Measurements from ENCODE around the gene RALGDS. TPM values are rescaled to one million over a fixed set of nuclear protein-coding genes. Genes with fewer than 3 reads are reported as not detected.
A peak's percentile ranks its signal among the peaks of the same experiment; 100 is the strongest.

The RALGDS gene
- total RNA-seq, 2 experiments from 2014 or later = 103 to 114 TPM

DNA sequence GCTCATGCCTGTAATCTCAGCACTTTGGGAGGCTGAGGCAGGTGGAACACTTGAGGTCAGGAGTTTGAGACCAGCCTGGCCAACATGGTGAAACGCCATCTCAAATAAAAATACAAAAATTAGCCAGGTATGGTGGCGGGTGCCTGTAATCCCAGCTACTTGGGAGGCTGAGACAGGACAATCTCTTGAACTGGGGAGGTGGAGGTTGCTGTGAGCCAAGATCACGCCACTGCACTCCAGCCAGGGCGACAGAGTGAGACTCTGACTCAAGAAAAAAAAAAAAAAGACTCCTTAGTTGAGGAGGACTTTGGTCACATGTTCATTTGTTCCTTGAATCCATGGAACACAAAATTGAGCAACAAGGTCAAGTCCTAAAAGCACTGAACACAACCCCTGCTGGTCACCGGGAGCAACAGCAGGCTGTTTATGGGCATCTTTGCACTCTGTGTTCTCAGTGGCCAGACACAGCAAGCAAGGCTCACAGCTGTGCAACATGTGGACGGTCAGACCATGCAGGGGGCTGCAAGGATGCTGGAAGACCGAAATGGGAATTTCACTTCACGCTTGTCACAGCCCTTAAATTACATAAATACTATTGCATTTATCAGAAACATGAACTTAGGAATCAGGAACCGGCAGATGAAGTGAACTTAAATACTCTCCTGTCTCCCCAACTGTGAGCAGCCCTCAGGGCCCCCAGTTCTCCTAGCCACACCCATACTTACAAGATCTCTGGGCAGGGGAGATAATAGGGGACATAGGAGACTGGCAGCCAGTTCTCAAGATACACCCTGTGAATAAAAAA lies 39.9 kb upstream of the RALGDS start:
- H3K4me1 Mint-ChIP-seq = peaks cover 5% of the 10 kb centered on the region
- peak; percentile 69 for DNase-seq
- H3K27me3 Mint-ChIP-seq = peaks cover 19% of the 10 kb centered on the region
- no peaks in the 10 kb centered on the region for H3K9me3 Mint-ChIP-seq (ENCODE audit: low read depth)
- peak; percentile 77 for ATAC-seq
- no peaks in the 10 kb centered on the region for H3K36me3 Mint-ChIP-seq
- no peak overlapping the region for H3K4me3 Mint-ChIP-seq
- no peak overlapping the region for H3K27ac Mint-ChIP-seq
- CTCF ChIA-PET = interaction anchor here (0.8 to 1.7 kb wide), 11 partner anchors 10 to 183 kb away, joined by 3 to 7 read pairs (median 3); partner anchors contain the start of genes GFI1B and GTF3C5

DNA sequence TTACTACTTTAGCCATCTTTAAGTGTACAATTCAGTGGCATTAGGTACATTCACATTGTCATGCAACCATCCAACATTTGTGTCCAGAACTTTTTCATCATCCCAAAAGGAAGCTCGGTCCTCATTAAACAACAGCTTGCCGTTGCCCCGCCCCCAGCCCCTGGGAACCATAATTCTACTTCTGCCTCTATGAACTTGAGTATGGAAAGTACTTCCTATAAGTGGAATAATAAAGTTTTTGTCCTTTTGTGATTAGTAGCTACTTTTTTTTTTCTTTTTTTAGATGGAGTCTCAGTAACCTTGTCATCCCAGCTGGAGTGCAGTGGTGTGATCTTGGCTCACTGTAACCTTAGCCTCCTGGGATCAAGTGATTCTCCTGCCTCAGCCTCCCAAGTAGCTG lies 37.7 kb upstream of the RALGDS start:
- no peaks in the 10 kb centered on the region for H3K9me3 Mint-ChIP-seq (ENCODE audit: low read depth)
- no peak overlapping the region for H3K27ac Mint-ChIP-seq
- no peaks in the 10 kb centered on the region for H3K36me3 Mint-ChIP-seq
- CTCF ChIA-PET = interaction anchor here (0.7 to 2.8 kb wide), 8 partner anchors 9 to 579 kb away, joined by 3 to 10 read pairs (median 3); partner anchors contain the start of genes GTF3C5 and SARDH
- no peak for DNase-seq
- peaks cover 14% of the 10 kb centered on the region for H3K27me3 Mint-ChIP-seq
- ATAC-seq = no peak
- H3K4me3 Mint-ChIP-seq = no peak overlapping the region
- peaks cover 3% of the 10 kb centered on the region for H3K4me1 Mint-ChIP-seq

DNA sequence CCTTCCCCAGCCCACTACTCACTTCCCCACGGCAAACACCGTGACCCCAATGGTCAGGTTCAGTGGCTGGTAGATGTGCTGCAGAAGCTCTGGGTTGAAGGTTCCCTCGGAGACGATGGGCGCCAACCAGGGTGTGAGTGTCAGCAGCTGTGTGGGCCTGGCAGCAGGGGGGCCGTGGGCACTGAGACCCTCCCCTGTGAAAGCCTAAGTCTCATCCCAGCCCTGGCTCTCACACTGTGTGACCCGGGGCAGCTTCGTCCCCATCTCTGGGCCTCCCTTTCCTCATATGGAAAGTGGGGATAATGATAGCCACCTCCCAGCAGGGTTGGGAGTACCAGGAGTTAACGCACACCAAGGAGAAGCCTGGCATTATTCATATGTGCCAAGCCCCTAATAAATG lies 34.1 kb upstream of the RALGDS start:
- Mint-ChIP-seq H3K27ac (no peak overlapping the region), H3K4me3 (no peak overlapping the region), H3K27me3 (no peaks in the 10 kb centered on the region), H3K36me3 (no peaks in the 10 kb centered on the region), H3K4me1 (no peaks in the 10 kb centered on the region), H3K9me3 (ENCODE audit: low read depth) (no peaks in the 10 kb centered on the region)
- CTCF ChIA-PET = interaction anchor here (1.0 to 2.7 kb wide), 3 partner anchors 11 to 125 kb away, joined by 3 to 12 read pairs (median 4); partner anchors contain the start of gene GTF3C5
- DNase-seq = no peak
- ATAC-seq = no peak

DNA sequence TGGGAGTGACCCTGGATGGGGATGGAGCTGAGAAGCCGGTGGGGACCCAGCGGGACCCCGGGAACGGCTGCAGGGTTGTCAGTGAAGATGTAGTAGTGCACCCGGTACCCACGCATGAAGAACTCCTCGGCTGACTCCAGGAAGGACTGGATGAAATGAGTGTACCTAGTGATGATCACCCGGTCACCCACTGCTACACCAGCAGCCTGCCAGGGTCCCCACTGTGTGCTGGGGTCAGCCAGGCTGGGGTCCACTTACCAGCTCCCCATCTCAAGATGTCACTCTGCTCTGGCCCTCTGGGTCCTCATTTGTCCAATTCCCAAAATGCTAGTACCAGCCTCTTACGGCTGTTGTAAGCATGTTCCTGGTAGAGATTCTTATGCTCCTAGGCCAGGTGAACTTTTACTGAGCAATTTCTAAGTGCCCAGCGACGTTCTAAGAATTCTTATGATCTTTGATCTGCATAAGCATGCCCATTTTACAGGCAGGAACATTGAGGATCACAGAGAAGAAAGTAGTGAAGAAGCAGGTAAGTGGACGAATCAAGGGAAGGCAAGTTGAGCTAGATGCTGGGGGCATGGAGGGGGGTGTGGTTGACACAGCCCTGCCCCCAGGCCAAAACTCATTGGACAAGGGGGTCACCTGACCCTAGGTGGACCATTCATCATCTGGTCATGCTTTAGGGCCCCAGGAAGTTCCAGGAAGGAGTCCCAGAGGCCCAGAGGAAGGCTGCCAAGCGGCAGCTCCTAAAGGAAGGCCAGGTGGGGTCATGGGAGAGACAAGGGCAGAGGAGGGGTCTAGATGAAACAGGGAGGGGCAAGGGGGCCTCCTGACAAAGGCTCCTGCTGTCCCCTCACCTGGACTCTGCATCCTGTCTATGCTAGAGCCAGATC lies 33.3 kb upstream of the RALGDS start:
- no peaks in the 10 kb centered on the region for H3K9me3 Mint-ChIP-seq (ENCODE audit: low read depth)
- DNase-seq (no peak), ATAC-seq (no peak)
- H3K4me3 Mint-ChIP-seq = no peak overlapping the region
- CTCF ChIA-PET = interaction anchor here (1.0 to 2.7 kb wide), 3 partner anchors 11 to 135 kb away, joined by 3 to 12 read pairs (median 4); partner anchors contain the start of gene GTF3C5
- peaks cover 2% of the 10 kb centered on the region for H3K4me1 Mint-ChIP-seq
- no peak overlapping the region for H3K27ac Mint-ChIP-seq
- H3K36me3 Mint-ChIP-seq = no peaks in the 10 kb centered on the region
- H3K27me3 Mint-ChIP-seq = no peaks in the 10 kb centered on the region

DNA sequence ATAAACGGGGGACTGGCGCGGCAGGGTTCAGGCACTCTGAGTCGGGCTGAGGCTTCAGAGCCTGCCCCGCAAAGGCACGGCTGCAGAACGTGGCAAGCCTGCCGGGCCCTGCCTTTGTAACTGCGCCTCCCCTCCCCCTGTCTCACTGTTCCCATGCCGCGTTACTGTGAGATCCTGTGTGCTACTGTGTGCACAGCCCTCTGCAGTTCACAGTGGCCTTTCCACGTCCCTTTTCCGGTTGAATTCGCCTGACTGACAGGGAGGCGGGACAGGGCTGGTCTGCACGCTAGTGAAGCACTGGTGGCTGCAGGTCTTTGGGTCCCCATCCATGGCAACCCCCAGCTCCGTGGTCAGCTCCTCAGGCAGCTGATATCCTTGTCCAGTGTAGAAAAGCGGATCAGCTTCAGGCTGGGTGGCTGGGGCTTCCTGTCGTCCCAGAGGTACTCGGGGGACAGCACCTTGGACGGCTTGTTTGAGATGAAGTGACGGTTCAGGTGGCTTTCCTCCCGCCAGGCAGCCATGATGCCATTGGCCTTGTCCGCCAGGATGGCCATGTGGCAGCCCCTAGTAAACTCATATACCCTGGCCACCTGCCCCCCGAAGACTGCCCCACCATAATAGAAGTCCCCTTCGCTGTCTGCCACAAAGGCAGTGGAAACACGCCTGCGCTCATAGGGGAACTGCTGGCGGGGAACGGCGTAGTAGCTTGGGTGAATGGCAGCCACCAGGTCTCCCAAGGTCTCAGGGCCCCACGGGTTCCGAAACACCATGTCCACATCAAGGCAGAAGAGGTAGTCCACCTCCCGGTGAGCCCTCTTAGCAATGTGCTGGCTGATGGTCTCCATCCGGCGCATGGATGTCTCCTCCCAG lies 32.4 kb upstream of the RALGDS start:
- Mint-ChIP-seq H3K27ac (no peak overlapping the region), H3K36me3 (no peaks in the 10 kb centered on the region), H3K27me3 (no peaks in the 10 kb centered on the region), H3K4me1 (peaks cover 2% of the 10 kb centered on the region), H3K4me3 (no peak overlapping the region), H3K9me3 (ENCODE audit: low read depth) (no peaks in the 10 kb centered on the region)
- CTCF ChIA-PET = interaction anchor here (1.0 kb wide), 1 partner anchor 135 kb away, joined by 3 read pairs; no protein-coding TSS in a partner anchor
- no peak for ATAC-seq
- DNase-seq = no peak

DNA sequence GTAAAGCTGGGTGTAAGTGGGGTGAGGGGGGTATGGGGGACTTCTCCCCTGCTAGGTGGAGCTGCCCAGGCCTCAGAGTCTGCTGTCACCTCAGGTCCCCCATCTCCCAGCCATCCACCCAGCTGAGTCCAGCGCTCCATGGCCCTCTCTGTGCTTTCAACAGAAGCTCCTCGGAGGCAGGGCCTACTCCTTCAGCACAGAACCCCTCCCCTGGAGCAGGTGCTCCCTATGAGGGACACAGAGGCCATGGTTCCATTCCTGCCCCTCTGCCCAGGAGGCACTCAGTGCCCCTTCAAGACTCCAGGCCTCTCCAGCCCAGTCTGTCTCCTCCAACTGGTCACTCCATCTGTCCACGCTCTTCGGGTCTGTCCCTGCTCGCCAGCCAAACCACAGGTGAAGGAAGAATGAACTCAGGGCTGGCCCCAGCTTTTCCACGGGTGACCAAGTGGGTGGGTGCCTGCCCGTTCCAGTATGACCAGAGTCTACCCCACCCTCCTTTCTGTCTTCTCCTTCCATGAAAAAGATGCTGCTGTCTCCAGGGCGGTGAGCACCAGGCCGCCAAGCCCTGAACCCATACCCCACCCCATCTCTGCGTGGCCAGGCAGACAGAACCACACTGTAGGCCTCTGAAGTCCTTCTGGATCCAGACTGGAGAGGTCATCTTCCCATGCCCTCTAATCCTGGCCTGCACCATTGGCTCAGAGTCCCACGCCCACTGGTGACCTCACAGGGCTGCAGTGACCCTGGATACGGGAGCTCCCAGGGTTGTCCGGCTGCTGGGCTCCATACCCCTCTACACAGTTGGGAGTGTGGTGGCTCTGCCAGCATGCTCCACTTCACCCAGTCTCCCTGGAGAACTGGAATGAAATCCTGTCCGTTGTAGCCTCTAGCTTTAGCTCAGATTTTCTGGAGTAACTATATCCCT lies 30.8 kb upstream of the RALGDS start:
- no peak overlapping the region for H3K4me3 Mint-ChIP-seq
- no peaks in the 10 kb centered on the region for H3K27me3 Mint-ChIP-seq
- DNase-seq (no peak), ATAC-seq (no peak)
- H3K36me3 Mint-ChIP-seq = peaks cover 1% of the 10 kb centered on the region
- H3K27ac Mint-ChIP-seq = peak overlapping the region; percentile 23
- CTCF ChIA-PET = interaction anchor here (1.4 to 10.4 kb wide), 3 partner anchors 9 to 129 kb away, joined by 5 to 505 read pairs (median 6); partner anchors contain the start of gene RALGDS
- peaks cover 15% of the 10 kb centered on the region for H3K4me1 Mint-ChIP-seq
- H3K9me3 Mint-ChIP-seq (ENCODE audit: low read depth) = no peaks in the 10 kb centered on the region

DNA sequence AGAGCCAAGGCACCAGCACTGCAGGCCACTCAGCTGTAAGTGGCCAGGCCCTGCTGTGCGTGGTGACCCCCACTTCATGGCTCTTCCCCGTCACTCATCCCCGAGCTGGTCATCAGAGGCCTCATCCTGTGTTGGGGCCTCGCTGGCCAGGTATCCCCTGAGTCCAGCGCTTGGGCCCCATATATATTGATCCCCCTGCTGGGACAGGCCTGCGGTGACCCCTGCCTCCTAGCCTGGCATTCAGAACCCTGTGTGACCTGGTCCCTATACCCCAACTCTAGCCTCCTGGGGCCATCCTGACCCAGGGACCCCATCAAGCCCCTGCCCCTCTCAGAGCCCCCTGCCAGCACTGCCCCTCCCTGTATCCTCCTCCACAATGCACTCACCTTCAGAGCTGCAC lies 30.0 kb upstream of the RALGDS start:
- CTCF ChIA-PET = interaction anchor here (1.4 to 10.4 kb wide), 3 partner anchors 10 to 129 kb away, joined by 5 to 505 read pairs (median 6); partner anchors contain the start of gene RALGDS
- H3K9me3 Mint-ChIP-seq (ENCODE audit: low read depth) = no peaks in the 10 kb centered on the region
- peaks cover 22% of the 10 kb centered on the region for H3K4me1 Mint-ChIP-seq
- no peak for ATAC-seq
- peaks cover 4% of the 10 kb centered on the region for H3K36me3 Mint-ChIP-seq
- no peak overlapping the region for H3K4me3 Mint-ChIP-seq
- no peak for DNase-seq
- H3K27ac Mint-ChIP-seq = no peak overlapping the region
- no peaks in the 10 kb centered on the region for H3K27me3 Mint-ChIP-seq

DNA sequence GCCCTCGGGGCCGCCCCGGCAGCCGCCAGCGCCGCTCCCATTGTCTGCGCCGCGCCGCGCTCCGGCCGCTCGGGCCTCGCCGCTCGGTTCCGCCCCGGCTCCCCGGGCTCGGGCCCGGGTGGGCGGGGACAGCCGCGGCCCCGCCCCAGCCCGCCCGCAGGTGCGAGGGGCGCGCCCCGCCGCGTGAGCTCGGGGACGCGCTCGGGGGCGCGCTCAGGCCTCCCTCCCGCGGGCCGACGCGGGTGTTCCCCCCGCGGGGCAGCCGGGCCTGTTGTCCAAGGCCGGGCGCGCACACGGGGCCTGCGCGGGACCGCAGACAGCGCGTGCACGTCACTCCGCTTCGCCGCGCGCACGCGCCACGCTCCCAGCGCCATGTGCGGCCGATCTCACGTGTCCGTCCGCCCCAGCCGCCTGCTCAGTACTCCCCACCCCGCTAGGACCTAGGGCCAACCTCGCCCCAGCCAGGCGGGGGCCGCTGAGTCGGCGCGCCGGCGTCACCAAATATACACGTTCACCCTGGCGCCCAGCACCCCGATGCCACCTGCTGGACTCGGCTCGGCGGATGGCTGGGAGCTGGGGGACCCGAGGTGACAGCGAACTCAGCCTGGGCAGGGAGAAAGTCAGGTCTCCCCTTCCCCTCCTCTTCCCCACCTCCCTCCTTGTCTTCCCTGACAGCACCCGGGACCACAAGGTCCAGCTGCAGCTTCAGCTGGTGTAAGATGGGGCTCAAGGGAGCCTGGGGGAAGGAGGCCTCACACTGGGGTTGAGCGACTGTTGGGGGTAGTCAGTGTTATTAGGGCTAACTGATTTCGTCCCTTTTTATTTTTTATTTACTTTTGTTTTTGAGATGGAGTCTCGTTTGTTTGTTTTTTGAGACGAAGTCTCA lies 28.3 kb upstream of the RALGDS start:
- CTCF ChIA-PET = interaction anchor here (0.8 to 10.4 kb wide), 12 partner anchors 9 to 329 kb away, joined by 3 to 505 read pairs (median 8); partner anchors contain the start of genes GTF3C5, MED22, RALGDS and RPL7A
- DNase-seq = peak; percentile 88
- H3K4me3 Mint-ChIP-seq = peak overlapping the region; percentile 59
- peaks cover 4% of the 10 kb centered on the region for H3K36me3 Mint-ChIP-seq
- H3K4me1 Mint-ChIP-seq = peaks cover 36% of the 10 kb centered on the region
- peak; percentile 62 for ATAC-seq
- H3K9me3 Mint-ChIP-seq (ENCODE audit: low read depth) = no peaks in the 10 kb centered on the region
- H3K27me3 Mint-ChIP-seq = no peaks in the 10 kb centered on the region
- peak overlapping the region; percentile 73 for H3K27ac Mint-ChIP-seq

DNA sequence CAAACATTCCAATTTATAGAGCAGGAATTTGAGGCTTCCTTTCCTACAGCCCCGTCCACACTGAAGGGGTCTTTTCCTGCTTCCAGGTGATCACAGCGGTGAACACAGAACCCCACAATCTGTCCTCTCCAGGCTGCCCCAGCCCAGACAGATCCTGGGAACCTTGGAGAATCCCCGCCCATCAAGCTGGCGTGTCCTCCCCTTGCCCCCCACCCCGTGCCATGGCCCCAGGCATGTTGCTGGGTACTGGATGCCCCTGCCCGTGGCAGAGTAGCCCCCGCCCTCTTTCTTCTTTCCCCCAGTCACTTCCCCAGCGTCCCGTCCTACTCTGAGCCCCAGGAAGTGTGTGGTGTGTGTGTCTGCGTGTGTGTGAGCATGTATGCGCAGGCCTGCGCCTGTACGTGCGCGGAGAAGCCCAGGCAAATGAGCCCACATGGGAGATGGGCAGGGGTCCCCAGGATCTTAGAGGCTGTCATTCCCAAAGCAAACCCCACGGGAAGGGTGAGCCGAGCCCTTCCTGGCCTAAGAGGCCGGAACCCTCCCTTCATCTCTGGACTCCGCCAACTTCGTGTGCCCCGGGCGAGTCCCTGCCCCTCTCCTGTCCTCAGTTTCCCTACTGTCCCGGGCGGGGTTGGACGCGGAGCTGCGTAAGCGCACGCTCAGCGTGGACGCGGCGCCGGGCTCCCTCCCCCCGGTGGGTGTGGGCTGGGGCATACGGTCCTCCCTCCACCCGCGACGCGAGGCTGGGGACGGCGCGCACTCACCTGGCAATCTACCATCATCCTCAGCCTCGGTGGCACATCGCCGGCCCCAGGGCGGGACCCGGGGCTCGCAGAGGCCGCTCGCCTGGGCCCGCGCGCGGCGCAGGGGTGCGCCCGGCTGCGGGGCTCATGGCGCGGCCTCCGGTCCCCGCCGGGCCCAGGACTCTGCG lies 27.4 kb upstream of the RALGDS start:
- peak overlapping the region; percentile 94 for H3K27ac Mint-ChIP-seq
- CTCF ChIA-PET = interaction anchor here (0.6 to 10.4 kb wide), 24 partner anchors 8 to 223 kb away, joined by 3 to 505 read pairs (median 6); partner anchors contain the start of genes GTF3C5, MED22, RALGDS and RPL7A
- no peaks in the 10 kb centered on the region for H3K9me3 Mint-ChIP-seq (ENCODE audit: low read depth)
- no peaks in the 10 kb centered on the region for H3K27me3 Mint-ChIP-seq
- H3K4me3 Mint-ChIP-seq = peak overlapping the region; percentile 94
- peak; percentile 14 for ATAC-seq
- DNase-seq = peak; percentile 74
- H3K36me3 Mint-ChIP-seq = peaks cover 4% of the 10 kb centered on the region
- H3K4me1 Mint-ChIP-seq = peaks cover 43% of the 10 kb centered on the region

All from activated CD8-positive, alpha-beta memory T cell treated with anti-CD3 and anti-CD28 coated beads, Interleukin-2, amount 10 ng/mL, durations not matched to agents 7 days and 5 days (primary cell).